Astrocyte (in vitro differentiated cells and primary cell): ENCODE data around the gene ALG14.

ENCODE experiments used
- CTCF ChIP-seq: IDR thresholded peaks from 2 replicates; pipeline ENCODE4 v1.5.1; 2011; ENCODE audit warnings: low read depth, mild to moderate bottlenecking, inconsistent platforms, low read length, moderate library complexity; ENCODE audit not compliant: insufficient read depth
- EZH2 ChIP-seq: IDR thresholded peaks from 2 replicates; pipeline ENCODE4 v1.6.1; 2012; ENCODE audit warnings: mild to moderate bottlenecking, low read length, inconsistent platforms; ENCODE audit not compliant: insufficient read depth

- TF ChIP-seq EZH2 (no peak), CTCF (no peak)
Observed at GRCh38 chr1:95023399-95024043, 49.2 kb downstream of the ALG14 start.
